GF-D8 (cell line): ENCODE results near the gene KCNN3.

Experiments used
- DNase-seq: peaks from one replicate; lab custom pipeline; 2025; lab: John Stamatoyannopoulos, UW

Gene KCNN3

GRCh38 chr1:154791292-154792166, 78.6 kb downstream of the KCNN3 start:
- no peak for DNase-seq

- DNase-seq, result no peak
Observed at GRCh38 chr1:154788886-154789285, 81.2 kb downstream of the KCNN3 start.

GRCh38 chr1:154788110-154788870, 81.8 kb downstream of the KCNN3 start:
- DNase-seq, result no peak

- no peak for DNase-seq
Observed at GRCh38 chr1:154786804-154787570, 83.1 kb downstream of the KCNN3 start.

- DNase-seq, result no peak
Observed at GRCh38 chr1:154784924-154785531, 85.1 kb downstream of the KCNN3 start.

- no peak for DNase-seq
Observed at GRCh38 chr1:154784416-154784815, 85.7 kb downstream of the KCNN3 start.

- no peak for DNase-seq
Observed at GRCh38 chr1:154783976-154784375, 86.1 kb downstream of the KCNN3 start.

- no peak for DNase-seq
Observed at GRCh38 chr1:154780541-154780940, 89.5 kb downstream of the KCNN3 start.

- DNase-seq, result no peak
Observed at GRCh38 chr1:154779551-154780189, 90.4 kb downstream of the KCNN3 start.

- DNase-seq, result no peak
Observed at GRCh38 chr1:154778944-154779343, 91.1 kb downstream of the KCNN3 start.

- DNase-seq, result no peak
Observed at GRCh38 chr1:154778275-154778674, 91.8 kb downstream of the KCNN3 start.

GRCh38 chr1:154777781-154778180, 92.3 kb downstream of the KCNN3 start:
- no peak for DNase-seq

- DNase-seq, result no peak
Observed at GRCh38 chr1:154777154-154777553, 92.9 kb downstream of the KCNN3 start.

- DNase-seq, result no peak
Observed at GRCh38 chr1:154775621-154776605, 94.2 kb downstream of the KCNN3 start.

- no peak for DNase-seq
Observed at GRCh38 chr1:154774175-154774855, 95.8 kb downstream of the KCNN3 start.

GRCh38 chr1:154773551-154773950, 96.5 kb downstream of the KCNN3 start:
- DNase-seq, result no peak

- DNase-seq, result no peak
Observed at GRCh38 chr1:154772606-154773506, 97.2 kb downstream of the KCNN3 start.

GRCh38 chr1:154772056-154772455, 98.0 kb downstream of the KCNN3 start:
- DNase-seq, result no peak
